ENCODE results near the gene SLC25A15.

The SLC25A15 gene

DNA sequence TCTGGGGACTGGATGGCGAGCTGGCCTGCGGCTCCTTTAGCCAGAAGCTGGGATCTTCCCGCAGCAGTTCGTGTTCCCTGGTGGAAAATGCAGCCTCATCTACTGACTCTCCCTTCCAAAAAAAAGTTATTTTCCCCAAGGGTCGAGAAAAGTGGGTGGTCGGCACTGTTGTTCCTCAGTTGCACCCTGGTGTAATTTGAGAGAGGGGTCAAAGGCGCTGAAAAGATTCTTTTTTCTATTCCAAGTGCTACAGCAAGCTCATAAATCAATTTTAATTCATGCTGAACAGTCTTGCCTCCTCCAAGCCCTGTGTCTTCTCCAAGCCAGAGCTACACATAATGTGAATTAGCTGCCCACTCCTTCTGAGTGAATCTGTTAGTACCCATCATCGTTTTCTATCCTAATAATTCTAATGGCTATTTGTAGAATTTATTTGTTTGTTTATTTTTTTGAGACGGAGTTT is 774 bp downstream of the SLC25A15 start:
- Mint-ChIP-seq H3K4me3 (peak overlapping the region; percentile 72), H3K4me1 (ENCODE audit: low read depth) (peaks cover 10% of the 10 kb centered on the region), H3K27me3 (no peaks in the 10 kb centered on the region), H3K9me3 (no peaks in the 10 kb centered on the region), H3K36me3 (ENCODE audit: low read depth) (no peaks in the 10 kb centered on the region), H3K27ac (peak overlapping the region; percentile 50)
- intact Hi-C loops (cut with micrococcal nuclease) = no loop called here

DNA sequence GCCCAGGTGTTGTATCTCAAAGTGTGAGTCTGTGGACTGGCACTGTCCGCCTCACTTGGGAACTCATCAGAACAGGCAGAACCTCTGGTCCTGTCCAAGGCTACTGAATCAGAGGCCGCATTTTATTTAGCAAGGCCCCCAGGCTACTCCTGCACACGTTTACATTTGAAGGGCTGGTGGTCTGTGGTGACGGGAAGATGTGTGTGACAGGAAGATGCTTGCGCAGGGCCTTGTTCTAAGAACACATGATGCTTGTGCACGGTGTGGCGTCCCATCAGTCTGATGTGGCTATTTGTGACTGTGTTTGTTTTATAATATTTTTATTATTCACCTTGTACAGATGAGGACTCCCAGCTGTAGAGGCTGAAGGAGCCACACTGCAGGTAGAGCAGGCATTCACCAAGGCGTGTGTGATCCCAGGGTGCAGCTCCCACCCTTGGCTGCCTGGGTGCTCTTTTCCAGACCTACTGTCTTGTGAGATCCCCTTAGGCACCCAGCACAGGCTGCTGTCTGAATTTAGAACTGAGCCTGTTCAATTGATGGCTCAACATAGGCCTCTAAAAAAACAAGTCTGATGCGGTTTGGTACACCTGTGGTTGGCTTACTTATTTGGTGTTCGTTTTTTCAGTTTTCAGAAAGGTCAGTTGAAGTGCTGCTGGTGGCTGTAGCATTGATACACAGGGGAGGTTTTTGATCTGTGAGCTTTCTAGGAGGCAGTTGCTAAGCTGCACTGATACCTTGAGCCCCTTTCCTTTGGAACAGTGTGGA is 3.1 kb downstream of the SLC25A15 start:
- H3K4me1 Mint-ChIP-seq (ENCODE audit: low read depth) = no peaks in the 10 kb centered on the region
- no peak overlapping the region for H3K27ac Mint-ChIP-seq

DNA sequence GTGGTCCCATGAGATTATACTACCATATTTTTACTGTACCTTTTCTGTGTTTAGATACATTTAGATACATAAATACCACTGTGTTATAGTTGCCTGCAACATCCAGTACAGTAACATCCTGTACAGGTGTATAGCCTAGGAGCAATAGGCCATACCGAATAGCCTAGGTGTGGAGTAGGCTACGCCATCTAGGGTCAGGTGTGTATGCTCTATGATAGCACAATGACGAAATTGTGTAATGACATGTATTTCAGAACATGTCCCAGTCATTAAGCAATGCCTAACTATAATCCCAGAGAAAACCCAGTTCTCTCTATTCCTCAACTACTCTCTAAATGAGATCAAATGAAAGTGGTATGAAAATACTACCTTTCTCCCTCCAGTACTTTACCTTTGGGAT is 3.9 kb downstream of the SLC25A15 start:
- Mint-ChIP-seq H3K4me1 (ENCODE audit: low read depth) (no peaks in the 10 kb centered on the region), H3K27ac (no peak overlapping the region), H3K4me3 (no peak overlapping the region), H3K36me3 (ENCODE audit: low read depth) (no peaks in the 10 kb centered on the region), H3K9me3 (no peaks in the 10 kb centered on the region), H3K27me3 (no peaks in the 10 kb centered on the region)
- intact Hi-C loops (cut with micrococcal nuclease) = no loop called here

More for the DNA sequence above, 3.1 kb downstream of the SLC25A15 start:
- intact Hi-C loops (cut with micrococcal nuclease) = no loop called here
- H3K36me3 Mint-ChIP-seq (ENCODE audit: low read depth) = no peaks in the 10 kb centered on the region
- H3K9me3 Mint-ChIP-seq = no peaks in the 10 kb centered on the region
- H3K27me3 Mint-ChIP-seq = no peaks in the 10 kb centered on the region
- H3K4me3 Mint-ChIP-seq = no peak overlapping the region

DNA sequence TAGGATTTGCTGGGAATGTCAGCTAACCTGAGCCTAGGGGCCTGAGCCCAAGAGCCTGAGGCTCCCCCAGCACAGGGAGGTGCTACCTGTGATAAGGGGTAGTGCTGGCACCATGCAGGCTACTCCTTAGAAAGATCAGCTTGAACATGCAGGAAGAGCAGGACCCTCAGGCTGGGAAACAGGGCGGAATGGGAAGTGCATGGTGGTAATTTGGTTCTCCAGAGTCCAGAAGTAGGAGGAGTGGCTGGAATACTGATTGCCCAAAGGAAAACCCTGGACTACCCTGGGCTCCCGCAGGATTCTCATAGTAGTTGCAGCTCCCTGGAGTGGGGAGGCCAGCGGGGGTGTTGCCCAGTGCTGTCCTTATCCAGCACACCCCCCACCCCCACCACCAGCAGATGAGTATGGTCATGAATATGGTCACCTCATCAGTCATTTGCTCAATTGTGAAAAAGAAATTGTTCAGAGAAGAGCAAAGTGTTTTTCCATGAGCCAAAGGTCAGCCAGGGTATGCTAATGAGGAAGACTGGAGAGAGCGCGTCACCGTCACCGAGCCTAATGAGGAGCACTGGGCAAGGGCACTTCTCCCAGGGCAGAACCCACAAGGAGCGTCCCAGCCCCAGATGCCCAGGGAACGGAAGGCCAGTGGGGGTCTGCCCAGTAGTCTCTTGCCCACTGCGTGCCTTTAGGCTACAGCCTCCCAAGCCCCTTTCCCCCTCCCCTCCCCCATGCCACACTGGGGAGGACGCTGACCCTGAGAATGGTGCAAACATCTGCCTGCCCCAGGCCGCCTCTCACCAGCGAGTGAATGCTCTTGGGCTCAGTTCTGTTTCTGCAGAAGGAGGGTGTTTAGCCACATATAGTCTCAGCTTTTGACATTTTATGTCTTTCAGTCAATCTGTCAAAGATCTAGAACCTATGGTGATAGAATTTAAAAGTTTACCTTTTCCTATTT is 5.3 kb downstream of the SLC25A15 start:
- H3K4me3 Mint-ChIP-seq = no peak overlapping the region
- no peaks in the 10 kb centered on the region for H3K36me3 Mint-ChIP-seq (ENCODE audit: low read depth)
- H3K9me3 Mint-ChIP-seq = no peaks in the 10 kb centered on the region
- no peak overlapping the region for H3K27ac Mint-ChIP-seq
- H3K4me1 Mint-ChIP-seq (ENCODE audit: low read depth) = peaks cover 6% of the 10 kb centered on the region
- no peaks in the 10 kb centered on the region for H3K27me3 Mint-ChIP-seq
- intact Hi-C loops (cut with micrococcal nuclease) = no loop called here

- H3K4me1 Mint-ChIP-seq (ENCODE audit: low read depth) = peaks cover 6% of the 10 kb centered on the region
- H3K36me3 Mint-ChIP-seq (ENCODE audit: low read depth) = peaks cover 17% of the 10 kb centered on the region
- intact Hi-C loops (cut with micrococcal nuclease) = no loop called here
- no peaks in the 10 kb centered on the region for H3K27me3 Mint-ChIP-seq
- H3K4me3 Mint-ChIP-seq = no peak overlapping the region
- no peak overlapping the region for H3K27ac Mint-ChIP-seq
- no peaks in the 10 kb centered on the region for H3K9me3 Mint-ChIP-seq
Measured at GRCh38 chr13:40796649-40797048, 7.2 kb downstream of the SLC25A15 start.

GRCh38 chr13:40798380-40798779 is 9.0 kb downstream of the SLC25A15 start:
- no peaks in the 10 kb centered on the region for H3K9me3 Mint-ChIP-seq
- intact Hi-C loops (cut with micrococcal nuclease) = no loop called here
- peaks cover 6% of the 10 kb centered on the region for H3K4me1 Mint-ChIP-seq (ENCODE audit: low read depth)
- no peaks in the 10 kb centered on the region for H3K27me3 Mint-ChIP-seq
- H3K27ac Mint-ChIP-seq = peak overlapping the region; percentile 42
- H3K36me3 Mint-ChIP-seq (ENCODE audit: low read depth) = peaks cover 24% of the 10 kb centered on the region
- H3K4me3 Mint-ChIP-seq = no peak overlapping the region

- H3K27ac Mint-ChIP-seq = no peak overlapping the region
- peaks cover 6% of the 10 kb centered on the region for H3K4me1 Mint-ChIP-seq (ENCODE audit: low read depth)
- no peak overlapping the region for H3K4me3 Mint-ChIP-seq
- no peaks in the 10 kb centered on the region for H3K27me3 Mint-ChIP-seq
- no peaks in the 10 kb centered on the region for H3K9me3 Mint-ChIP-seq
- H3K36me3 Mint-ChIP-seq (ENCODE audit: low read depth) = peaks cover 24% of the 10 kb centered on the region
- intact Hi-C loops (cut with micrococcal nuclease) = no loop called here
Measured at GRCh38 chr13:40799508-40799907, 10.1 kb downstream of the SLC25A15 start.

- H3K27me3 Mint-ChIP-seq = no peaks in the 10 kb centered on the region
- H3K27ac Mint-ChIP-seq = no peak overlapping the region
- intact Hi-C loops (cut with micrococcal nuclease) = no loop called here
- no peak overlapping the region for H3K4me3 Mint-ChIP-seq
- H3K9me3 Mint-ChIP-seq = no peaks in the 10 kb centered on the region
- H3K4me1 Mint-ChIP-seq (ENCODE audit: low read depth) = peaks cover 6% of the 10 kb centered on the region
- peaks cover 24% of the 10 kb centered on the region for H3K36me3 Mint-ChIP-seq (ENCODE audit: low read depth)
Measured at GRCh38 chr13:40800559-40800958, 11.1 kb downstream of the SLC25A15 start.

GRCh38 chr13:40801255-40802217 is 12.1 kb downstream of the SLC25A15 start:
- no peak overlapping the region for H3K4me3 Mint-ChIP-seq
- peaks cover 24% of the 10 kb centered on the region for H3K36me3 Mint-ChIP-seq (ENCODE audit: low read depth)
- H3K27ac Mint-ChIP-seq = no peak overlapping the region
- peaks cover 6% of the 10 kb centered on the region for H3K4me1 Mint-ChIP-seq (ENCODE audit: low read depth)
- H3K9me3 Mint-ChIP-seq = no peaks in the 10 kb centered on the region
- intact Hi-C loops (cut with micrococcal nuclease) = no loop called here
- H3K27me3 Mint-ChIP-seq = no peaks in the 10 kb centered on the region

GRCh38 chr13:40803316-40803715 is 13.9 kb downstream of the SLC25A15 start:
- Mint-ChIP-seq H3K36me3 (ENCODE audit: low read depth) (peaks cover 33% of the 10 kb centered on the region), H3K4me3 (no peak overlapping the region), H3K27ac (no peak overlapping the region), H3K27me3 (no peaks in the 10 kb centered on the region), H3K4me1 (ENCODE audit: low read depth) (peaks cover 6% of the 10 kb centered on the region), H3K9me3 (no peaks in the 10 kb centered on the region)
- intact Hi-C loops (cut with micrococcal nuclease) = no loop called here

DNA sequence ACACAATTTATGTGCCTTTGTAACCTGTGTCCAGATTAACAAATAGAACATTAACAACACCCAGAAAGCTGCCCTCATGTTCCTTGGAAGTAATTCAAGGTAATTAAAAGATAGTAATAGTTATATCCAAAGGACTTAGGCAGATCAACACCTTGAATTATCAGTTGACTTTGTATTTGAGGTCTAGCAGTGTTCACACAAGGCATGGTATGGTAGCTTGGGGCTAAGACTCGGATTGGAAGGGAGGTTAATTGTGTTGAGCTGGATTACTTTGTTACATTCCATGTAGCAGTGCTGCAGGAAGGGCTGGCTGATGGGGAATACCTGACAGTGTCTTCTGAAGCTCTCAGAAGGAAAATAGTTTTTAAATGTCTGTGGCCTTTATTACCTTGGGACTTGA is 16.8 kb downstream of the SLC25A15 start:
- intact Hi-C loops (cut with micrococcal nuclease) = no loop called here
- Mint-ChIP-seq H3K27ac (no peak overlapping the region), H3K9me3 (no peaks in the 10 kb centered on the region), H3K4me1 (ENCODE audit: low read depth) (no peaks in the 10 kb centered on the region), H3K36me3 (ENCODE audit: low read depth) (peaks cover 26% of the 10 kb centered on the region), H3K4me3 (no peak overlapping the region), H3K27me3 (no peaks in the 10 kb centered on the region)

GRCh38 chr13:40809471-40809870 is 20.1 kb downstream of the SLC25A15 start:
- Mint-ChIP-seq H3K27me3 (no peaks in the 10 kb centered on the region), H3K27ac (no peak overlapping the region), H3K4me3 (no peak overlapping the region), H3K4me1 (ENCODE audit: low read depth) (peaks cover 22% of the 10 kb centered on the region), H3K9me3 (no peaks in the 10 kb centered on the region), H3K36me3 (ENCODE audit: low read depth) (peaks cover 15% of the 10 kb centered on the region)
- intact Hi-C loops (cut with micrococcal nuclease) = no loop called here

DNA sequence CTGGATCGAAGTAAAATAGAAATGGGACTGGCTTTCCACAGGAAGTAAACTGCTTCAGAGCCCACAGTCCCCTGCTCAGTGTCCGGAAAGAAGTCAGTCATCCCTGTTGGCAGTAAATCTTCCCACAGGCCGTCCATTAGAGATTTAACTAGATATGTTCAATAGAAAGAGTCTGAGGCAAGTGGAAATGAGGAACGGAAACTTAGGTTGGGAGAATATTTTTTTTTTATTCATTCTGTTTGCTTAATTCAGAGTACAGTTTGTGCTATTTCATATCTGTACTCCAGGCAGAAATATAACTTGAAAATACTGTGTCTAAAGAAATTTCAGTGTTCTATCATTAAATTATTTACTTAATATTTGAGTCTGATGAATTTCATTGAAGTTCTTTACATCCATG is 22.7 kb downstream of the SLC25A15 start:
- H3K4me3 Mint-ChIP-seq = no peak overlapping the region
- intact Hi-C loops (cut with micrococcal nuclease) = no loop called here
- peaks cover 22% of the 10 kb centered on the region for H3K4me1 Mint-ChIP-seq (ENCODE audit: low read depth)
- peaks cover 11% of the 10 kb centered on the region for H3K36me3 Mint-ChIP-seq (ENCODE audit: low read depth)
- no peak overlapping the region for H3K27ac Mint-ChIP-seq
- no peaks in the 10 kb centered on the region for H3K27me3 Mint-ChIP-seq
- no peaks in the 10 kb centered on the region for H3K9me3 Mint-ChIP-seq

All from dendritic cell treated with granulocyte-macrophage colony-stimulating factor and Interleukin-4, amounts not matched to agents 40 ng/mL and 50 ng/mL, for 4 days (primary cell).